ENCODE data around the gene SHISA9. TPM values are rescaled to one million over a fixed set of nuclear protein-coding genes. Genes with fewer than 3 reads are reported as not detected.
A peak's percentile ranks its signal among the peaks of the same experiment; 100 is the strongest.

Gene SHISA9
- total RNA-seq, 1 experiment from 2014 or later = 7.3 TPM

- no peak for DNase-seq (ENCODE audit: low spot score)
Observed at GRCh38 chr16:13070268-13070667, 168.9 kb downstream of the SHISA9 start.

- no peak for DNase-seq (ENCODE audit: low spot score)
Observed at GRCh38 chr16:13076878-13077277, 175.5 kb downstream of the SHISA9 start.

DNA sequence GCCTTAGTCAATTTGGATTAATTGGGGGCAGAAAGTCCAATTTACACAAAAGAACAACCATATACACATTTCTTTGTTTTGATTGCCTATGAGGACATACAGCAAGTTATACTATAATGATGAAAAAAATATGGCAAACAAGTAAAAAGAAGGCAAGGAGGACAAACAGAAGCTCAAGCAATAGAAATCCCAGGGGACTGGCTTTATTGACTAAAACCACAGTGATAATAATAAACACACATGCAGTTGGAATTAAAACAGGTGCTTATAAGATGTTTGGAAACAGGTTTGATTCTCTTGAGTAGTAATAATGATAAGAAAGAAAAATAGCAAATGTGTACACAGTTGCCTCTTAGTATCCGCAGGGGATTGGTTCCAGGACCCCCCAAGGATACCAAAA is 176.4 kb downstream of the SHISA9 start:
- DNase-seq (ENCODE audit: low spot score) = no peak

- no peak for DNase-seq (ENCODE audit: low spot score)
Observed at GRCh38 chr16:13080531-13080930, 179.1 kb downstream of the SHISA9 start.

- DNase-seq (ENCODE audit: low spot score) = no peak
Observed at GRCh38 chr16:13081825-13082331, 180.5 kb downstream of the SHISA9 start.

GRCh38 chr16:13083681-13084080 is 182.3 kb downstream of the SHISA9 start:
- DNase-seq (ENCODE audit: low spot score) = no peak

GRCh38 chr16:13084331-13084730 is 182.9 kb downstream of the SHISA9 start:
- no peak for DNase-seq (ENCODE audit: low spot score)

GRCh38 chr16:13093661-13094060 is 192.3 kb downstream of the SHISA9 start:
- DNase-seq (ENCODE audit: low spot score) = no peak

- no peak for DNase-seq (ENCODE audit: low spot score)
Observed at GRCh38 chr16:13095061-13095460, 193.7 kb downstream of the SHISA9 start.

- peak; percentile 30 for DNase-seq (ENCODE audit: low spot score)
Observed at GRCh38 chr16:13098536-13098935, 197.1 kb downstream of the SHISA9 start.

DNA sequence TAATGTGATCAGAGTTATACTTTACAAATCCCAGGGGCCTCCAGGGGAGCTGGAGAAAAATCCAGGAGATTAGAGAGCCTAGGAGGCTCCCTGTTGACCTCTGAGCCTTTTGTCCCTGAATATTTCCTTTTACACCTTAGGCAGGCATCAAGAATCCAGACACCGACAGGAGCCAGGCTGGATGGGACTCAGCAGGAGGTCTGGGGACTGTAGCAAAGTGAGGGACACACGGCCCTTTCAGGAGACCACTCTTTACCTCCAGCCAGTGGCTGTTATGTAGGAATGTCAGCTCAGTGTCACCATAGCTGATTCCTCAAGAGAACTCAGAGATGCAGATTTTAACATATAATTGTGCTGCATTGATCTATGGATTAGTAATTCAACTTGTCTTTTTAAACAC is 198.4 kb downstream of the SHISA9 start:
- DNase-seq (ENCODE audit: low spot score) = no peak

- DNase-seq (ENCODE audit: low spot score) = no peak
Observed at GRCh38 chr16:13100970-13101369, 199.6 kb downstream of the SHISA9 start.

GRCh38 chr16:13101828-13102227 is 200.4 kb downstream of the SHISA9 start:
- DNase-seq (ENCODE audit: low spot score) = no peak

GRCh38 chr16:13102401-13102800 is 201.0 kb downstream of the SHISA9 start:
- DNase-seq (ENCODE audit: low spot score) = no peak

- no peak for DNase-seq (ENCODE audit: low spot score)
Observed at GRCh38 chr16:13103831-13104530, 202.6 kb downstream of the SHISA9 start.

DNA sequence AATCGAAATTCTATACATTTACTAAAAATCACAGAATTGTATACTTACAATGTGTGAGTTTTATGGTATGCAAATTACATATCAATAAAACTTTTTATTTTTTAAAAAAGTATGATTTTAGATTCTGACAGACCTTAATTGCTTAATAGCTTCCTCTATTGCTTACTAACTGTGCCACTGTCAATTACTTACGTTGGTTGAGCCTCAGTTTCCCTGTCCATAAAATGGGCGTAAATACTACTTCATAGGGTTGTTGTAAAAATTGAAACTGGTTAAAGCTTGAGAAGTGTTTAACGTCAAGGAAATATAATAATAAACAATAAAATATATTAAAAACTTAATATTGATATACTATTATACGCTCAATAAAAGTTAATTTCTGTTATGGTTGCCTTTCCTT is 203.4 kb downstream of the SHISA9 start:
- no peak for DNase-seq (ENCODE audit: low spot score)

DNA sequence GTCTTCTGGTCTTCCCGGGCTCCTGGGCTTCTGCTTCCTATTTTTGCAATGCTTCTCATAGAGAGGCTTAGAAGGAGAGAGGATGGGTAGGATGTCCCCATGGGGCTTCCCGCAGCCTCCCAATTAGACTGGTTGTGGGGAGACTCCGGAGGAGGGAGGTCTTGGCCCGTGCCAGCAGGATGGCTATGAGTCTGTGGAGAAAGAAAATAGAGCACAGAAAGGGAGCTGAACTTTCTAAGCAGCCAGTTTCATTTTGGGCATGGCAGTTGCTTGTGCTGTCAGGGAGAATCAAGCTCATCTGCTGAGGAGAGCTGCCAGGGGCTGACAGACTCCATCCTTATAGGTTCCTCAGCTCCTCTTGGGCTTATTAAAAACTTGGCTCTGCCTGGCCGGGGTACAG is 204.0 kb downstream of the SHISA9 start:
- no peak for DNase-seq (ENCODE audit: low spot score)

- no peak for DNase-seq (ENCODE audit: low spot score)
Observed at GRCh38 chr16:13106464-13106863, 205.1 kb downstream of the SHISA9 start.

- no peak for DNase-seq (ENCODE audit: low spot score)
Observed at GRCh38 chr16:13108126-13108525, 206.7 kb downstream of the SHISA9 start.

- DNase-seq (ENCODE audit: low spot score) = no peak
Observed at GRCh38 chr16:13109171-13109570, 207.8 kb downstream of the SHISA9 start.

- peak; percentile 94 for DNase-seq (ENCODE audit: low spot score)
Observed at GRCh38 chr16:13110124-13110796, 208.9 kb downstream of the SHISA9 start.

- DNase-seq (ENCODE audit: low spot score) = no peak
Observed at GRCh38 chr16:13111747-13112146, 210.3 kb downstream of the SHISA9 start.

DNA sequence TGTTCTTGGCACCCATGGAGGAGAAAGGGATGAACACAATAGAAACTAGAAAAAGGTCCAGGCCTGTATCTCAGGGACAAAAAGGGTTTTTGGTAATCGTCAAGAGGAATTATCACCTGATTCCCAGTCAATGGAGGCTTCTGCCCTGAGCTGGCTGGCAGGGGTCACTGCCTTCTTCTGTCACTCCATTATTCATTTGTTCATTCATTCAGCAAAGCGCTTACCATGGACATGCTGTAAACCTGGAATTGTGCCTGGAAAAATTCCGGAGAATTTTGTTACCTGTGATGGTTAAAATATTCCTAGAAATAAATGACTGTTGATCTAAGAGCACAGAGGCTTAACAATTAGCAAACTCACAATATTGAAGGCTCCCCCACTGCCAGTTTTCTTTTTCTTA is 212.3 kb downstream of the SHISA9 start:
- DNase-seq (ENCODE audit: low spot score) = no peak
